ENCODE results near the gene PPP1R26. TPM values are rescaled to one million over a fixed set of nuclear protein-coding genes. Genes with fewer than 3 reads are reported as not detected.

The PPP1R26 gene
- total and polyA plus RNA-seq, 2 of the 13 experiments (the other 11 are each of a cell fraction or from before 2014, with no cell fraction given): 8.6 to 11.6 TPM

- TF ChIP-seq, protein P1, sequence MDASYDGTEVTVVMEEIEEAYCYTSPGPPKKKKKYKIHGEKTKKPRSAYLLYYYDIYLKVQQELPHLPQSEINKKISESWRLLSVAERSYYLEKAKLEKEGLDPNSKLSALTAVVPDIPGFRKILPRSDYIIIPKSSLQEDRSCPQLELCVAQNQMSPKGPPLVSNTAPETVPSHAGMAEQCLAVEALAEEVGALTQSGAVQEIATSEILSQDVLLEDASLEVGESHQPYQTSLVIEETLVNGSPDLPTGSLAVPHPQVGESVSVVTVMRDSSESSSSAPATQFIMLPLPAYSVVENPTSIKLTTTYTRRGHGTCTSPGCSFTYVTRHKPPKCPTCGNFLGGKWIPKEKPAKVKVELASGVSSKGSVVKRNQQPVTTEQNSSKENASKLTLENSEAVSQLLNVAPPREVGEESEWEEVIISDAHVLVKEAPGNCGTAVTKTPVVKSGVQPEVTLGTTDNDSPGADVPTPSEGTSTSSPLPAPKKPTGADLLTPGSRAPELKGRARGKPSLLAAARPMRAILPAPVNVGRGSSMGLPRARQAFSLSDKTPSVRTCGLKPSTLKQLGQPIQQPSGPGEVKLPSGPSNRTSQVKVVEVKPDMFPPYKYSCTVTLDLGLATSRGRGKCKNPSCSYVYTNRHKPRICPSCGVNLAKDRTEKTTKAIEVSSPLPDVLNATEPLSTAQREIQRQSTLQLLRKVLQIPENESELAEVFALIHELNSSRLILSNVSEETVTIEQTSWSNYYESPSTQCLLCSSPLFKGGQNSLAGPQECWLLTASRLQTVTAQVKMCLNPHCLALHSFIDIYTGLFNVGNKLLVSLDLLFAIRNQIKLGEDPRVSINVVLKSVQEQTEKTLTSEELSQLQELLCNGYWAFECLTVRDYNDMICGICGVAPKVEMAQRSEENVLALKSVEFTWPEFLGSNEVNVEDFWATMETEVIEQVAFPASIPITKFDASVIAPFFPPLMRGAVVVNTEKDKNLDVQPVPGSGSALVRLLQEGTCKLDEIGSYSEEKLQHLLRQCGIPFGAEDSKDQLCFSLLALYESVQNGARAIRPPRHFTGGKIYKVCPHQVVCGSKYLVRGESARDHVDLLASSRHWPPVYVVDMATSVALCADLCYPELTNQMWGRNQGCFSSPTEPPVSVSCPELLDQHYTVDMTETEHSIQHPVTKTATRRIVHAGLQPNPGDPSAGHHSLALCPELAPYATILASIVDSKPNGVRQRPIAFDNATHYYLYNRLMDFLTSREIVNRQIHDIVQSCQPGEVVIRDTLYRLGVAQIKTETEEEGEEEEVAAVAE (CRISPR knock-in tag; IDR thresholded peaks at IDR 0.05; ENCODE audit: borderline replicate concordance): no peak
- TF ChIP-seq THAP11 (CRISPR knock-in tag; IDR thresholded peaks at IDR 0.05) (peak; percentile 28; the same call in 1 of the 2 replicates), GATAD1 (CRISPR knock-in tag; IDR thresholded peaks at IDR 0.05) (0 out of 2 replicates have a peak, but pooled peaks have one; percentile 31), ZBTB14 (CRISPR knock-in tag; IDR thresholded peaks at IDR 0.05) (peak; percentile 70), SNAPC4 (CRISPR knock-in tag; IDR thresholded peaks at IDR 0.05) (no peak), CHD2 (IDR thresholded peaks at IDR 0.05; ENCODE audit: low read depth, low read length) (no peak), ZBTB25 (CRISPR knock-in tag; IDR thresholded peaks at IDR 0.05) (peak; percentile 81; the same call in 1 of the 2 replicates), ZNF256 (CRISPR knock-in tag; conservative IDR thresholded peaks at IDR 0.05) (no peak), ZSCAN20 (CRISPR knock-in tag; IDR thresholded peaks at IDR 0.05; ENCODE audit: borderline replicate concordance) (0 out of 2 replicates have a peak, but pooled peaks have one; percentile 15), YEATS4 (CRISPR knock-in tag; IDR thresholded peaks at IDR 0.05; ENCODE audit: borderline replicate concordance) (peak; percentile 23; the same call in 1 of the 2 replicates), SAP130 (CRISPR knock-in tag; IDR thresholded peaks at IDR 0.05; ENCODE audit: low read depth) (peak; percentile 8; the same call in 1 of the 2 replicates), ETV5 (CRISPR knock-in tag; IDR thresholded peaks at IDR 0.05; ENCODE audit: borderline replicate concordance) (peak; percentile 39; the same call in 1 of the 2 replicates), GABPA (IDR thresholded peaks at IDR 0.05; ENCODE audit: low read depth, low read length) (peak; percentile 71), GABPA (CRISPR knock-in tag; IDR thresholded peaks at IDR 0.05; ENCODE audit: low read depth) (peak; percentile 56), ZBTB2 (CRISPR knock-in tag; IDR thresholded peaks at IDR 0.05; ENCODE audit: low read depth) (peak; percentile 95), ZNF30 (CRISPR knock-in tag; IDR thresholded peaks at IDR 0.05) (no peak)
Observed at GRCh38 chr9:135479469-135480052, at the start of gene PPP1R26 (continued).

Measured in HepG2 (cell line).